K562 (cell line): Measurements from ENCODE around the gene GMEB2. TPM values are rescaled to one million over a fixed set of nuclear protein-coding genes. Genes with fewer than 3 reads are reported as not detected.
A peak's percentile ranks its signal among the peaks of the same experiment; 100 is the strongest.

Experiments
- ARID1B ChIP-seq: fragments of 450-650 bp; IDR thresholded peaks from 2 replicates; pipeline ENCODE4 v1.6.1; 2016; ENCODE audit warnings: antibody characterized with exemption, mild to moderate bottlenecking, inconsistent platforms
- CXXC5 ChIP-seq: fragments of 250-450 bp; sonication (Bioruptor Pico); IDR thresholded peaks from 2 replicates; pipeline ENCODE4 v1.8.0; 2022; ENCODE audit warnings: inconsistent platforms, mild to moderate bottlenecking, moderate library complexity
- DDX20 ChIP-seq: fragments of 450-650 bp; IDR thresholded peaks from 2 replicates; pipeline ENCODE4 v1.6.1; 2016; ENCODE audit warnings: missing genetic modification characterization, low read depth, mild to moderate bottlenecking, missing compliant biosample characterization, moderate library complexity
- ETV1 ChIP-seq: fragments of 450-650 bp; conservative IDR thresholded peaks from 2 replicates; pipeline ENCODE4 v1.6.1; 2016; ENCODE audit warnings: missing genetic modification characterization, control low read depth, low read depth, missing compliant biosample characterization
- FOXA1 ChIP-seq: fragments of 450-650 bp; IDR thresholded peaks from 2 replicates; pipeline ENCODE4 v1.6.1; 2016; ENCODE audit warnings: mild to moderate bottlenecking, borderline replicate concordance
- HNRNPUL1 ChIP-seq: fragments of 200-400 bp; formaldehyde crosslinking; IDR thresholded peaks from 2 replicates; pipeline ENCODE4 v1.6.1; 2017; ENCODE audit warnings: low read length
- KHSRP ChIP-seq: fragments of 450-650 bp; IDR thresholded peaks from 2 replicates; pipeline ENCODE4 v1.6.1; 2017
- MCM7 ChIP-seq, 2 experiments: fragments of 450-650 bp; IDR thresholded peaks; 2 replicates each; pipeline ENCODE4 v1.6.1; 2016 to 2018
- MXI1 ChIP-seq: IDR thresholded peaks from 2 replicates; pipeline ENCODE4 v1.6.1; 2011; ENCODE audit warnings: low read depth, mild to moderate bottlenecking, improper control_type of control experiment, low read length
- PHF20 ChIP-seq: fragments of 450-650 bp; IDR thresholded peaks from 2 replicates; pipeline ENCODE4 v1.6.1; 2018; ENCODE audit not compliant: partially characterized antibody
- POU5F1 ChIP-seq: fragments of 150-350 bp; IDR thresholded peaks from 2 replicates; pipeline ENCODE4 v1.6.1; 2014; ENCODE audit warnings: borderline replicate concordance, low read length, low read depth, mild to moderate bottlenecking; ENCODE audit not compliant: partially characterized antibody
- RBFOX2 ChIP-seq: fragments of 200-400 bp; formaldehyde crosslinking; IDR thresholded peaks from 2 replicates; pipeline ENCODE4 v1.6.1; 2017; ENCODE audit warnings: low read depth, mild to moderate bottlenecking, low read length, moderate library complexity
- RHOXF2B ChIP-seq: fragments of 250-450 bp; sonication (Bioruptor Pico); conservative IDR thresholded peaks from 2 replicates; pipeline ENCODE4 v1.5.1; 2021
- TAF9B ChIP-seq: fragments of 450-650 bp; IDR thresholded peaks from 2 replicates; pipeline ENCODE4 v1.6.1; 2018; ENCODE audit warnings: mild to moderate bottlenecking; ENCODE audit not compliant: partially characterized antibody
- TGIF2 ChIP-seq: sonication (generic); formaldehyde crosslinking; IDR thresholded peaks from 2 replicates; pipeline ENCODE4 v1.8.1; 2022; ENCODE audit warnings: mild to moderate bottlenecking, missing genetic modification reagents, moderate library complexity
- XRCC5 ChIP-seq: fragments of 200-400 bp; formaldehyde crosslinking; IDR thresholded peaks from 2 replicates; pipeline ENCODE4 v1.6.1; 2017; ENCODE audit warnings: low read depth, mild to moderate bottlenecking, low read length
- ZFPM2 ChIP-seq: fragments of 250-450 bp; sonication (Bioruptor Pico); IDR thresholded peaks from 2 replicates; pipeline ENCODE4 v1.5.1; 2022; ENCODE audit warnings: mild to moderate bottlenecking
- ZNF431 ChIP-seq: sonication (generic); formaldehyde crosslinking; IDR thresholded peaks from 2 replicates; pipeline ENCODE4 v1.8.0; 2022; ENCODE audit warnings: mild to moderate bottlenecking, missing genetic modification reagents
- polyA plus RNA-seq, 8 experiments: library from polyadenylated mRNA; depleted of rRNA in 4 of 8; stranded (reverse) in 5 of 8; unstranded in 3 of 8; fragments of >200 nt; fragmentation: Nextera tagmentation in 2 of 8; fragmentation: Illumina TruSeq in 1 of 8; extraction: Ambion mirVana in 2 of 8; extraction: Trizol in 1 of 8; gene quantifications; 2 replicates each; pipeline versions ENCODE4 v1.2.1 to v1.2.3, GENCODE V29; 2011 to 2014; ENCODE audit warnings: inconsistent platforms in 1 of 8, missing spikeins in 1 of 8
- total RNA-seq, 7 experiments: library from RNA; depleted of rRNA in 6 of 7; stranded (reverse); fragments of >200 nt in 6 of 7; fragmentation: Illumina TruSeq in 2 of 7; extraction: Trizol in 2 of 7; gene quantifications; 2 replicates each; pipeline versions ENCODE4 v1.2.1 to v1.2.3, GENCODE V29; 2011 to 2021; ENCODE audit warnings: low replicate concordance in 1 of 7
- TF ChIP-seq, protein P1 (sequence below): fragments of 150-350 bp; IDR thresholded peaks from 2 replicates; pipeline ENCODE4 v1.6.1; 2014; ENCODE audit warnings: low read depth, mild to moderate bottlenecking, low read length, borderline replicate concordance
- TF ChIP-seq, protein P2 (sequence below): IDR thresholded peaks from 3 replicates; pipeline ENCODE4 v1.6.1; 2011; ENCODE audit warnings: borderline replicate concordance, mild to moderate bottlenecking; ENCODE audit not compliant: insufficient read length, insufficient read depth
- TF ChIP-seq, protein P3 (sequence below): fragments of 450-650 bp; formaldehyde crosslinking; IDR thresholded peaks from 2 replicates; pipeline ENCODE4 v1.4.0; 2022; ENCODE audit warnings: missing genetic modification characterization
- TF ChIP-seq, protein P4 (sequence below): sonication (generic); formaldehyde crosslinking; IDR thresholded peaks from 2 replicates; pipeline ENCODE4 v1.8.1; 2023; ENCODE audit warnings: mild to moderate bottlenecking, missing genetic modification reagents

Gene GMEB2
- total and polyA plus RNA-seq, 9 of the 15 experiments (the other 6 are each of a cell fraction or from before 2014, with no cell fraction given), result 0.03 to 13.9 (median 6.3) TPM

DNA sequence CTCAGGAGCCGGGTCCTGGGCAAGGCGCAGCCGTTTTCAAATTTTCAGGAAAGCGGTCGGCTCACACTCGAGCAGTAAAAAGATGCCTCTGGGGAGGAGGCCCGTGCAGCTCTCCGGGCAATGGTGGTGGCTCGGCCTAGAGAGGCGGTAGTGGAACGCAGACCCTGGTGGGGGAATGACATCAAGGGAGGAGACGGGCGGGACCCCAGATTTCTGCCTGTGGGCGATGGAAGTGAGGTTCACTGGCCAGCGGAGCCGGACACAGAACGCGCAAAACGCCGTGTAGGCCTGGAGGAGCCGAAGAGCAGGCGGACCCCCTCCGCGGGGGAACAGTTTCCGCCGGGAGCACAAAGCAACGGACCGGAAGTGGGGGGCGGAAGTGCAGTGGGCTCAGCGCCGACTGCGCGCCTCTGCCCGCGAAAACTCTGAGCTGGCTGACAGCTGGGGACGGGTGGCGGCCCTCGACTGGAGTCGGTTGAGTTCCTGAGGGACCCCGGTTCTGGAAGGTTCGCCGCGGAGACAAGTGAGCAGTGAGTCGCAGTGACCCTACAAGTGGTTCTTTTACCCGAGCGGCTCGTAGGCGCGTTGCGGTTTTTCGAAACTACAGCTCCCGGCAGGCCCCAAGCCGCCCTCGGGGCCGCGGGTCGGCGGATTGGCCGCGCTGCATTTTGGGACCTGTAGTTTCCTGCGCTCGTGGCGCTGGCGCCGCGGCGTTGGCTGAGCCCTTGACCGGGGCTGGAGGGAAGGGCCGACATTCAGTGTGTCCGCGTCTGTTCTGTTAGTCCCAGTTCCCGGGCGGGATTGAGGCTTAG is 31.2 kb upstream of the GMEB2 start, which contains the start of gene RTEL1 (continued):
- TF ChIP-seq MXI1 (peak; percentile 61; the same call in 1 of the 2 replicates), TGIF2 (CRISPR knock-in tag) (no peak), DDX20 (tag) (no peak), XRCC5 (peak; percentile 93), ZFPM2 (no peak), ARID1B (no peak; the same call in 1 of the 2 replicates), ETV1 (tag) (peak; percentile 87), RBFOX2 (peak; percentile 88), POU5F1 (no peak), RHOXF2B (no peak), MCM7 (IDR thresholded peaks at IDR 0.05) (no peak), HNRNPUL1 (no peak), PHF20 (peak; percentile 93), ZNF431 (CRISPR knock-in tag) (no peak), KHSRP (no peak), TAF9B (peak; percentile 93), FOXA1 (no peak), CXXC5 (peak; percentile 85)
- TF ChIP-seq, protein P1, sequence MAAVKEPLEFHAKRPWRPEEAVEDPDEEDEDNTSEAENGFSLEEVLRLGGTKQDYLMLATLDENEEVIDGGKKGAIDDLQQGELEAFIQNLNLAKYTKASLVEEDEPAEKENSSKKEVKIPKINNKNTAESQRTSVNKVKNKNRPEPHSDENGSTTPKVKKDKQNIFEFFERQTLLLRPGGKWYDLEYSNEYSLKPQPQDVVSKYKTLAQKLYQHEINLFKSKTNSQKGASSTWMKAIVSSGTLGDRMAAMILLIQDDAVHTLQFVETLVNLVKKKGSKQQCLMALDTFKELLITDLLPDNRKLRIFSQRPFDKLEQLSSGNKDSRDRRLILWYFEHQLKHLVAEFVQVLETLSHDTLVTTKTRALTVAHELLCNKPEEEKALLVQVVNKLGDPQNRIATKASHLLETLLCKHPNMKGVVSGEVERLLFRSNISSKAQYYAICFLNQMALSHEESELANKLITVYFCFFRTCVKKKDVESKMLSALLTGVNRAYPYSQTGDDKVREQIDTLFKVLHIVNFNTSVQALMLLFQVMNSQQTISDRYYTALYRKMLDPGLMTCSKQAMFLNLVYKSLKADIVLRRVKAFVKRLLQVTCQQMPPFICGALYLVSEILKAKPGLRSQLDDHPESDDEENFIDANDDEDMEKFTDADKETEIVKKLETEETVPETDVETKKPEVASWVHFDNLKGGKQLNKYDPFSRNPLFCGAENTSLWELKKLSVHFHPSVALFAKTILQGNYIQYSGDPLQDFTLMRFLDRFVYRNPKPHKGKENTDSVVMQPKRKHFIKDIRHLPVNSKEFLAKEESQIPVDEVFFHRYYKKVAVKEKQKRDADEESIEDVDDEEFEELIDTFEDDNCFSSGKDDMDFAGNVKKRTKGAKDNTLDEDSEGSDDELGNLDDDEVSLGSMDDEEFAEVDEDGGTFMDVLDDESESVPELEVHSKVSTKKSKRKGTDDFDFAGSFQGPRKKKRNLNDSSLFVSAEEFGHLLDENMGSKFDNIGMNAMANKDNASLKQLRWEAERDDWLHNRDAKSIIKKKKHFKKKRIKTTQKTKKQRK, result no peak
- TF ChIP-seq, protein P2, sequence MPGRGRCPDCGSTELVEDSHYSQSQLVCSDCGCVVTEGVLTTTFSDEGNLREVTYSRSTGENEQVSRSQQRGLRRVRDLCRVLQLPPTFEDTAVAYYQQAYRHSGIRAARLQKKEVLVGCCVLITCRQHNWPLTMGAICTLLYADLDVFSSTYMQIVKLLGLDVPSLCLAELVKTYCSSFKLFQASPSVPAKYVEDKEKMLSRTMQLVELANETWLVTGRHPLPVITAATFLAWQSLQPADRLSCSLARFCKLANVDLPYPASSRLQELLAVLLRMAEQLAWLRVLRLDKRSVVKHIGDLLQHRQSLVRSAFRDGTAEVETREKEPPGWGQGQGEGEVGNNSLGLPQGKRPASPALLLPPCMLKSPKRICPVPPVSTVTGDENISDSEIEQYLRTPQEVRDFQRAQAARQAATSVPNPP, result no peak
- TF ChIP-seq, protein P3, sequence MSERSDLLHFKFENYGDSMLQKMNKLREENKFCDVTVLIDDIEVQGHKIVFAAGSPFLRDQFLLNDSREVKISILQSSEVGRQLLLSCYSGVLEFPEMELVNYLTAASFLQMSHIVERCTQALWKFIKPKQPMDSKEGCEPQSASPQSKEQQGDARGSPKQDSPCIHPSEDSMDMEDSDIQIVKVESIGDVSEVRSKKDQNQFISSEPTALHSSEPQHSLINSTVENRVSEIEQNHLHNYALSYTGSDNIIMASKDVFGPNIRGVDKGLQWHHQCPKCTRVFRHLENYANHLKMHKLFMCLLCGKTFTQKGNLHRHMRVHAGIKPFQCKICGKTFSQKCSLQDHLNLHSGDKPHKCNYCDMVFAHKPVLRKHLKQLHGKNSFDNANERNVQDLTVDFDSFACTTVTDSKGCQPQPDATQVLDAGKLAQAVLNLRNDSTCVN (CRISPR knock-in tag), result no peak
- TF ChIP-seq, protein P4, sequence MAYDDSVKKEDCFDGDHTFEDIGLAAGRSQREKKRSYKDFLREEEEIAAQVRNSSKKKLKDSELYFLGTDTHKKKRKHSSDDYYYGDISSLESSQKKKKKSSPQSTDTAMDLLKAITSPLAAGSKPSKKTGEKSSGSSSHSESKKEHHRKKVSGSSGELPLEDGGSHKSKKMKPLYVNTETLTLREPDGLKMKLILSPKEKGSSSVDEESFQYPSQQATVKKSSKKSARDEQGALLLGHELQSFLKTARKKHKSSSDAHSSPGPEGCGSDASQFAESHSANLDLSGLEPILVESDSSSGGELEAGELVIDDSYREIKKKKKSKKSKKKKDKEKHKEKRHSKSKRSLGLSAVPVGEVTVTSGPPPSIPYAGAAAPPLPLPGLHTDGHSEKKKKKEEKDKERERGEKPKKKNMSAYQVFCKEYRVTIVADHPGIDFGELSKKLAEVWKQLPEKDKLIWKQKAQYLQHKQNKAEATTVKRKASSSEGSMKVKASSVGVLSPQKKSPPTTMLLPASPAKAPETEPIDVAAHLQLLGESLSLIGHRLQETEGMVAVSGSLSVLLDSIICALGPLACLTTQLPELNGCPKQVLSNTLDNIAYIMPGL (CRISPR knock-in tag), result peak; percentile 75; the same call in 1 of the 2 replicates
